Neuronal stem cell (in vitro differentiated cells): ENCODE data around the gene TNRC6B.

Experiments
- DNase-seq: peaks from one replicate; pipeline ENCODE4 v3.0.0-alpha.2; 2013; ENCODE audit warnings: low spot score
- H2AFZ ChIP-seq: one replicate; pipeline ENCODE4 v1.6.1; 2013; ENCODE audit warnings: mild to moderate bottlenecking, low read length, inconsistent platforms
- H2AK5ac ChIP-seq: 2 replicates; pipeline ENCODE4 v1.6.1; 2013; ENCODE audit warnings: low read depth, mild to moderate bottlenecking, inconsistent platforms, low read length, moderate library complexity, mixed read lengths
- H2BK120ac ChIP-seq: 2 replicates; pipeline ENCODE4 v1.6.1; 2013; ENCODE audit warnings: low read depth, mild to moderate bottlenecking, inconsistent platforms, low read length, moderate library complexity, mixed read lengths
- H2BK12ac ChIP-seq: one replicate; pipeline ENCODE4 v1.6.1; 2013; ENCODE audit warnings: low read length, inconsistent platforms
- H2BK15ac ChIP-seq: 2 replicates; pipeline ENCODE4 v1.6.1; 2013; ENCODE audit warnings: mild to moderate bottlenecking, low read length, inconsistent platforms, mixed read lengths
- H2BK5ac ChIP-seq: one replicate; pipeline ENCODE4 v1.6.1; 2013; ENCODE audit warnings: inconsistent platforms, mild to moderate bottlenecking, low read length, moderate library complexity
- H3K14ac ChIP-seq: one replicate; pipeline ENCODE4 v1.6.1; 2013; ENCODE audit warnings: low read length, inconsistent platforms
- H3K18ac ChIP-seq: 2 replicates; pipeline ENCODE4 v1.6.1; 2013; ENCODE audit warnings: low read length, inconsistent platforms
- H3K23ac ChIP-seq: 2 replicates; pipeline ENCODE4 v1.6.1; 2013; ENCODE audit warnings: low read depth, mild to moderate bottlenecking, mixed read lengths, low read length, inconsistent platforms; ENCODE audit not compliant: poor library complexity
- H3K27ac ChIP-seq: replicated peaks from 3 replicates; pipeline ENCODE4 v1.5.1; 2013; ENCODE audit warnings: low read length, inconsistent platforms
- H3K27me3 ChIP-seq, 3 experiments: 2 replicates each; pipeline ENCODE4 v1.6.1; 2013; ENCODE audit warnings: low read length in 3 of 3, mild to moderate bottlenecking in 2 of 3, inconsistent platforms in 1 of 3, low read depth in 1 of 3, mixed read lengths in 1 of 3, moderate library complexity in 1 of 3; ENCODE audit not compliant: control insufficient read depth in 3 of 3, insufficient read depth in 3 of 3
- H3K36me3 ChIP-seq, 2 donors: replicated peaks in 1 of 2; 2 replicates each; pipeline ENCODE4 v1.6.1; 2013; ENCODE audit warnings: low read length in 2 of 2; ENCODE audit not compliant: control insufficient read depth in 2 of 2, insufficient read depth in 2 of 2
- H3K4ac ChIP-seq: 2 replicates; pipeline ENCODE4 v1.6.1; 2013; ENCODE audit warnings: inconsistent platforms, mild to moderate bottlenecking, low read length, moderate library complexity
- H3K4me1 ChIP-seq, 2 donors: 1 replicate in 1 of 2; 2 replicates in 1 of 2; pipeline ENCODE4 v1.6.1; 2013; ENCODE audit warnings: low read length in 2 of 2, low read depth in 1 of 2; ENCODE audit not compliant: control insufficient read depth in 2 of 2, insufficient read depth in 1 of 2
- H3K4me2 ChIP-seq: one replicate; pipeline ENCODE4 v1.6.1; 2013; ENCODE audit warnings: mild to moderate bottlenecking, low read length, inconsistent platforms; ENCODE audit not compliant: insufficient read depth, poor library complexity, severe bottlenecking
- H3K4me3 ChIP-seq, 2 donors: 2 replicates each; pipeline ENCODE4 v1.5.1; 2013; ENCODE audit warnings: low read length in 2 of 2, mild to moderate bottlenecking in 2 of 2, inconsistent platforms in 1 of 2, moderate library complexity in 1 of 2
- H3K79me1 ChIP-seq: one replicate; pipeline ENCODE4 v1.6.1; 2013; ENCODE audit warnings: low read depth, mild to moderate bottlenecking, inconsistent platforms, low read length, moderate library complexity
- H3K9ac ChIP-seq: one replicate; pipeline ENCODE4 v1.6.1; 2013; ENCODE audit warnings: mild to moderate bottlenecking, low read depth, low read length, inconsistent platforms; ENCODE audit not compliant: poor library complexity
- H3K9me3 ChIP-seq, 2 donors: replicated peaks in 1 of 2; 2 replicates each; pipeline versions ENCODE3 to v1.6.1; 2013; ENCODE audit warnings: low read length in 2 of 2, mild to moderate bottlenecking in 2 of 2, inconsistent platforms in 1 of 2, low read depth in 1 of 2, mixed read lengths in 1 of 2, moderate library complexity in 1 of 2; ENCODE audit not compliant: control insufficient read depth in 2 of 2, insufficient read depth in 1 of 2
- H4K8ac ChIP-seq: one replicate; pipeline ENCODE4 v1.6.1; 2013; ENCODE audit warnings: low read depth, mild to moderate bottlenecking, inconsistent platforms, low read length, moderate library complexity
- H4K91ac ChIP-seq: one replicate; pipeline ENCODE4 v1.6.1; 2013; ENCODE audit warnings: low read length, low read depth, mild to moderate bottlenecking, inconsistent platforms; ENCODE audit not compliant: poor library complexity
- WGBS, 2 donors: extraction: QIAGEN DNeasy Blood & Tissue Kit; methylation state at CpG; one replicate each; pipeline ENCODE4 v1.1.7; 2013; ENCODE audit warnings: missing lambda C conversion rate in 2 of 2, mixed read lengths in 1 of 2; ENCODE audit not compliant: insufficient read length in 2 of 2, insufficient replicate concordance in 1 of 2; ENCODE audit errors: extremely low coverage in 2 of 2; 5-methylcytosine and 5-hydroxymethylcytosine counted together

TNRC6B gene

DNA sequence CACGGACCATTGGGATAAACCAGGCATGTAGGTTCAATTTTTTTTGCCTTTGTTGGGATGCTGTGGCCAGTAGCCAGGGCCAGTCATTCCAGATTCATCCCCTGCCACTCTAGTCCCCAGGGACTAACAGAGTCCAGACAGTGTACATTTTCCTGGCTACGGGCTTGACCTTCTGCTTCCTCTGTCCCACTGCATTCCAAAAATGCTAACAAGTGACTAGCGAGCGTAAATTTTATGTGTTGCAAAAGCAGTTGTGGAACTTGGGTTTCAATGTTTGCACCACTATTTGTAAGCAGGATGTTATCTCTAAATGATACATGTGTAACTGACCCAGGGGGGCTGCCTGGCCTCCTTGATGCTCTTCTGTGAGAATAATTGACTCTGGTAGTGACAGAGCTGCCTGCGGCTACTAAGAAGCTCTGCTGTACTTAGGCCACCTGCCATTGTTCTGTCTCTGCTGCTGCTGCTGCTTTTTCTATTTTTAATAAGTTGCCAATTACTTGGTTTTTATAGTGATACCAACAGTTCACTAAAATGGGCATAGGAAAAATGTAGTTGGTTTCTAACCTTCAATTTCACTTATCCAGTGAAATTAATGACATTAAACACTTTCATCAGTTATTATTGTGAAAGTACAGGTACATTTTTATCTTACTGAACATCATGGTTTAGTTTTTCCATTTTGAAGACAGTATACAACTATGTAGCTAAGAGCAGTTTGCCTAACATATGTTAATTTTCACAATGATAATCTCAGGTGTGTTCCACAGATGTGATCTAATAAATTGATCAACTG, 26.8 kb downstream of the TNRC6B start:
- no peak overlapping the region for H3K4ac ChIP-seq
- H4K8ac ChIP-seq = no peak overlapping the region
- H2BK120ac ChIP-seq = no peak overlapping the region
- no peak overlapping the region for H2BK12ac ChIP-seq
- no peak overlapping the region for H3K27ac ChIP-seq
- no CpG with 5 or more reads among the region's 5 CpGs for WGBS, 2 donors
- peaks cover 3 to 30% of the 10 kb centered on the region in 2 donors for H3K36me3 ChIP-seq
- no peak overlapping the region for H3K4me2 ChIP-seq
- no peak overlapping the region for H2AK5ac ChIP-seq
- no peak overlapping the region for H3K18ac ChIP-seq
- no peak overlapping the region for H3K23ac ChIP-seq
- no peak overlapping the region for H2BK15ac ChIP-seq
- no peak overlapping the region for H3K9ac ChIP-seq
- no peak overlapping the region for H4K91ac ChIP-seq
- DNase-seq = no peak
- H3K14ac ChIP-seq = no peak overlapping the region
- H3K79me1 ChIP-seq = peaks cover 12% of the 10 kb centered on the region
- H3K9me3 ChIP-seq = peaks cover 0 to 2% of the 10 kb centered on the region in 2 donors
- H3K4me3 ChIP-seq = no peak overlapping the region
- peaks cover 8 to 12% of the 10 kb centered on the region in 2 donors for H3K4me1 ChIP-seq
- no peak overlapping the region for H2AFZ ChIP-seq
- H3K27me3 ChIP-seq = no peaks in the 10 kb centered on the region
- no peak overlapping the region for H2BK5ac ChIP-seq

DNA sequence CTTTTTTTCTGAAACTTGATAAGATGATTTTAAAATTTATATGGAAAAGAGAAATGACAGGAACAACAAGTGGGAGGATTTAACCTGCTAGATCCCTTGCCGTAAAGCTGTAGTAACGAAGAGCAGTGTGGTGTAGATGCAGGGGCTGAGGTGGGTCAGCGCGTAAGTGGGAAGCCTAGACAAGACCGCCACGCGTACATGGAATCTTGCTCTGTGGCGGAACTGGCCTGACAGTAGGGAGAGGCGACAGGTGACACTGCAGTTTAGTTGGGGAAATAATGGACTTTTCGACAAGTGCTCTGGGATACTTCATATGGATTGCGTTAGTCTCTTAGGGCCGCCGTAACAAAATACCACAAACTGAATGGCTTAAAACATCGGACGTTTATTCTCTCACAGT, 28.8 kb downstream of the TNRC6B start:
- no peak overlapping the region for H3K27ac ChIP-seq

DNA sequence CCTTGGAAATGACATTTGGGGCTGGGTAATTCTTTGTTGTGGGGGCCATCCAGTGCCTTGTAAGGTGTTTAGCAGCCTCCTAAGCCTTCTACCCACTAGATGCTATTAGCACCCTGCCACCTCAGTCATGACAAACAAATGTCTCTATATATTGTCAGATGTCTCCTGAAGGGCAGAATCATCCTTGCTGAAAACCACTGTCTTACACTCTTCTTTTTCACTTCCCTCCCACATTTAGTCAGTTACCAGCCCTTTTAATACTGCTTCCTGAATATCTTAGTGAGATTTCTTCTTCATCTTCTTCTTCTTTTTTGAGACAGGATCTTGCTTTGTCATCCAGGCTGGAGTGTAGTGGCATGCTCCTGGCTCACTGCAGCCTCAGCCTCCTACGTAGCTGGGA, 33.1 kb downstream of the TNRC6B start:
- no peak overlapping the region for H3K4ac ChIP-seq
- DNase-seq = no peak
- no peak overlapping the region for H4K8ac ChIP-seq
- H3K36me3 ChIP-seq = peaks cover 4 to 33% of the 10 kb centered on the region in 2 donors
- no peak overlapping the region for H2AK5ac ChIP-seq
- H3K4me1 ChIP-seq = peaks cover 0 to 5% of the 10 kb centered on the region in 2 donors
- no peak overlapping the region for H3K14ac ChIP-seq
- H2AFZ ChIP-seq = no peak overlapping the region
- WGBS, 2 donors = no CpG with 5 or more reads among the region's 1 CpG
- H3K9ac ChIP-seq = no peak overlapping the region
- H2BK5ac ChIP-seq = no peak overlapping the region
- no peak overlapping the region for H3K18ac ChIP-seq
- no peaks in the 10 kb centered on the region for H3K27me3 ChIP-seq
- H3K27ac ChIP-seq = no peak overlapping the region
- H3K4me3 ChIP-seq = no peak overlapping the region
- H2BK120ac ChIP-seq = no peak overlapping the region
- no peak overlapping the region for H4K91ac ChIP-seq
- H2BK15ac ChIP-seq = no peak overlapping the region
- H3K23ac ChIP-seq = no peak overlapping the region
- no peak overlapping the region for H2BK12ac ChIP-seq
- H3K9me3 ChIP-seq = peaks cover 0 to 2% of the 10 kb centered on the region in 2 donors
- H3K79me1 ChIP-seq = peaks cover 5% of the 10 kb centered on the region
- no peak overlapping the region for H3K4me2 ChIP-seq

More for the DNA sequence above, 28.8 kb downstream of the TNRC6B start:
- H3K9me3 ChIP-seq = peaks cover 0 to 2% of the 10 kb centered on the region in 2 donors
- H2BK12ac ChIP-seq = no peak overlapping the region
- peaks cover 3 to 21% of the 10 kb centered on the region in 2 donors for H3K36me3 ChIP-seq
- H3K4me1 ChIP-seq = peaks cover 8 to 12% of the 10 kb centered on the region in 2 donors
- no peak overlapping the region for H4K8ac ChIP-seq
- no peak overlapping the region for H3K14ac ChIP-seq
- H3K79me1 ChIP-seq = peaks cover 9% of the 10 kb centered on the region
- no peaks in the 10 kb centered on the region for H3K27me3 ChIP-seq
- H4K91ac ChIP-seq = no peak overlapping the region
- no peak overlapping the region for H3K4ac ChIP-seq
- H2AFZ ChIP-seq = no peak overlapping the region
- DNase-seq = no peak
- no peak overlapping the region for H3K9ac ChIP-seq
- H2BK5ac ChIP-seq = no peak overlapping the region
- H3K23ac ChIP-seq = no peak overlapping the region
- whole genome bisulfite sequencing, 2 donors = no CpG with 5 or more reads among the region's 15 CpGs
- H3K18ac ChIP-seq = no peak overlapping the region
- no peak overlapping the region for H2BK120ac ChIP-seq
- H2BK15ac ChIP-seq = no peak overlapping the region
- no peak overlapping the region for H3K4me3 ChIP-seq
- no peak overlapping the region for H2AK5ac ChIP-seq
- H3K4me2 ChIP-seq = no peak overlapping the region

DNA sequence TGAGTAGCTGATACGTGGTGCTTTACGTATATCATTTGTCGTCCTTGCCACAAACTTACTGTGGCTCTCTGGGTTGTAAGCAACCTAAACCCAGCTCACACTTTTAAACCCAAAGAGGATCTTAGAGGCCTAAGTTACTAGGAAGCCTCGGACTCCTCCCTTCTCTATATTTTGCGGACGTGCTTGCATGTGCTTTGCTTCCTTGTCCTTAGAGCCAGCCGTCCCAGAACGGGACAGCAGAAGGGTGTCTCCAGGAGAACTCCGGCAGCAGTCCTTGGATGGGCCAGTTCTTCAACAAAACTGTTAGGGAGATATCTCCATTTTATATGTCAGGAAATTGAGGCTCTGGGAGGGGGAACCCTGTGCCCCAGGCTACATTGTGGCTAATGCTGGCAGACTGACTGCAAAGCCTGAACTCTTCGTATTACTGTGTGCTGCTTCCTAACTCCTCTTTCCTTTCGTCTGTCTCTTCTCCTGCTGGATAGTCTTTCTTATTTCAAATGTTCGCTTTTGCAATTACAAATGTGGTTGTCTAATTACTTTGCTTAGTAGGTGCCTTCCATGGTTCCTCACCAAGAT, 33.8 kb downstream of the TNRC6B start:
- no peak overlapping the region for H2AK5ac ChIP-seq
- no peak overlapping the region for H3K9ac ChIP-seq
- H3K27ac ChIP-seq = no peak overlapping the region
- no peak overlapping the region for H3K4me3 ChIP-seq
- H4K91ac ChIP-seq = no peak overlapping the region
- no peak overlapping the region for H3K4me2 ChIP-seq
- peaks cover 6% of the 10 kb centered on the region for H3K79me1 ChIP-seq
- no peak overlapping the region for H2BK5ac ChIP-seq
- peaks cover 3 to 37% of the 10 kb centered on the region in 2 donors for H3K36me3 ChIP-seq
- no peak overlapping the region for H2BK120ac ChIP-seq
- H2BK15ac ChIP-seq = no peak overlapping the region
- DNase-seq = no peak
- no CpG with 5 or more reads among the region's 12 CpGs for WGBS, 2 donors
- no peak overlapping the region for H4K8ac ChIP-seq
- H2BK12ac ChIP-seq = no peak overlapping the region
- no peak overlapping the region for H2AFZ ChIP-seq
- no peak overlapping the region for H3K18ac ChIP-seq
- no peaks in the 10 kb centered on the region for H3K27me3 ChIP-seq
- H3K23ac ChIP-seq = no peak overlapping the region
- H3K4ac ChIP-seq = no peak overlapping the region
- H3K4me1 ChIP-seq = peaks cover 0 to 5% of the 10 kb centered on the region in 2 donors
- H3K9me3 ChIP-seq = peaks cover 0 to under 1% of the 10 kb centered on the region in 2 donors
- H3K14ac ChIP-seq = no peak overlapping the region
